DOHH2 (cell line): ENCODE measurements around the gene CENPM.

Experiments used
- H3F3A ChIP-seq: fragments of 200-600 bp; sonication (generic), shearing (Covaris generic); 2 replicates; pipeline ENCODE4 v1.6.0; 2016; ENCODE audit warnings: antibody characterized with exemption, mild to moderate bottlenecking; ENCODE audit not compliant: control insufficient read depth, insufficient read depth
- H3K27ac ChIP-seq: fragments of 200-600 bp; sonication (generic); 2 replicates; pipeline ENCODE4 v1.5.1; 2014; ENCODE audit warnings: low read depth, mild to moderate bottlenecking, low read length, moderate library complexity
- H3K27me3 ChIP-seq: fragments of 200-600 bp; sonication (generic); 2 replicates; pipeline ENCODE4 v1.6.1; 2014; ENCODE audit warnings: mild to moderate bottlenecking, low read length, mixed read lengths; ENCODE audit not compliant: control insufficient read depth
- H3K36me3 ChIP-seq: fragments of 200-600 bp; sonication (generic); 2 replicates; pipeline ENCODE4 v1.6.1; 2014; ENCODE audit warnings: mild to moderate bottlenecking, low read length, moderate library complexity, mixed read lengths; ENCODE audit not compliant: control insufficient read depth
- H3K4me1 ChIP-seq: fragments of 200-600 bp; sonication (generic); 2 replicates; pipeline ENCODE4 v1.6.1; 2014; ENCODE audit warnings: mild to moderate bottlenecking, low read length, mixed read lengths; ENCODE audit not compliant: control insufficient read depth
- H3K4me2 ChIP-seq: fragments of 200-600 bp; sonication (generic); 2 replicates; pipeline ENCODE4 v1.6.0; 2014; ENCODE audit warnings: mild to moderate bottlenecking, low read length, moderate library complexity
- H3K4me3 ChIP-seq: fragments of 200-600 bp; sonication (generic); 2 replicates; pipeline ENCODE4 v1.5.1; 2014; ENCODE audit warnings: mild to moderate bottlenecking, low read length, mixed read lengths
- H3K79me2 ChIP-seq: fragments of 200-600 bp; sonication (generic); 2 replicates; pipeline ENCODE4 v1.6.1; 2014; ENCODE audit warnings: mild to moderate bottlenecking, low read length, mixed read lengths; ENCODE audit not compliant: control insufficient read depth
- H3K9me2 ChIP-seq: fragments of 200-600 bp; sonication (generic); replicated peaks from 2 replicates; pipeline ENCODE4 v1.6.1; 2014; ENCODE audit warnings: mild to moderate bottlenecking, low read length, mixed read lengths; ENCODE audit not compliant: control insufficient read depth
- H3K9me3 ChIP-seq: fragments of 200-600 bp; sonication (generic); 2 replicates; pipeline ENCODE4 v1.6.1; 2014; ENCODE audit warnings: antibody characterized with exemption, low read length, mixed read lengths; ENCODE audit not compliant: control insufficient read depth, insufficient read depth
- H4K20me1 ChIP-seq: fragments of 200-600 bp; sonication (generic); 2 replicates; pipeline ENCODE4 v1.6.0; 2014; ENCODE audit warnings: low read depth, mild to moderate bottlenecking, antibody characterized with exemption, low read length, moderate library complexity; ENCODE audit not compliant: control insufficient read depth, insufficient read depth
- CTCF ChIP-seq: fragments of 200-600 bp; sonication (generic); IDR thresholded peaks from one replicate; pipeline ENCODE4 v1.5.1; 2014; ENCODE audit warnings: antibody characterized with exemption, mild to moderate bottlenecking, low read depth, low read length; ENCODE audit not compliant: poor library complexity, severe bottlenecking
- EZH2phosphoT487 ChIP-seq: fragments of 200-600 bp; sonication (generic); IDR thresholded peaks from 2 replicates; pipeline ENCODE4 v1.6.1; 2017; ENCODE audit warnings: borderline replicate concordance, mild to moderate bottlenecking, antibody characterized with exemption, low read length, moderate library complexity, mixed read lengths

The CENPM gene

GRCh38 chr22:41914611-41915034 lies 32.3 kb downstream of the CENPM start:
- Histone ChIP-seq H3F3A (peaks cover 7% of the 10 kb centered on the region), H3K9me3 (no peaks in the 10 kb centered on the region), H3K36me3 (no peaks in the 10 kb centered on the region), H3K4me1 (peaks cover 71% of the 10 kb centered on the region), H3K27me3 (peaks cover 80% of the 10 kb centered on the region), H4K20me1 (peaks cover 3% of the 10 kb centered on the region; the same call in 1 of the 2 replicates), H3K4me3 (peak overlapping the region; percentile 52), H3K9me2 (no peaks in the 10 kb centered on the region), H3K4me2 (peak overlapping the region; percentile 67), H3K27ac (no peak overlapping the region), H3K79me2 (no peaks in the 10 kb centered on the region)
- 0 out of 2 replicates have a peak, but pooled peaks have one; percentile 74 for TF ChIP-seq EZH2phosphoT487
- TF ChIP-seq CTCF, result no peak

GRCh38 chr22:41913842-41914534 lies 33.0 kb downstream of the CENPM start:
- TF ChIP-seq EZH2phosphoT487 (peak; percentile 99), CTCF (no peak)
- no peaks in the 10 kb centered on the region for H3K9me3 ChIP-seq
- no peak overlapping the region for H3K27ac ChIP-seq
- no peak overlapping the region for H3K4me3 ChIP-seq
- peaks cover 69% of the 10 kb centered on the region for H3K4me1 ChIP-seq
- H3K9me2 ChIP-seq, result no peaks in the 10 kb centered on the region
- no peaks in the 10 kb centered on the region for H3K79me2 ChIP-seq
- peaks cover 3% of the 10 kb centered on the region; the same call in 1 of the 2 replicates for H4K20me1 ChIP-seq
- peaks cover 87% of the 10 kb centered on the region for H3K27me3 ChIP-seq
- H3K4me2 ChIP-seq, result no peak overlapping the region
- H3K36me3 ChIP-seq, result no peaks in the 10 kb centered on the region
- peaks cover 3% of the 10 kb centered on the region for H3F3A ChIP-seq

- peaks cover 61% of the 10 kb centered on the region for H3K4me1 ChIP-seq
- peaks cover 89% of the 10 kb centered on the region for H3K27me3 ChIP-seq
- no peaks in the 10 kb centered on the region for H3K9me3 ChIP-seq
- no peaks in the 10 kb centered on the region for H3K36me3 ChIP-seq
- no peak overlapping the region for H3K27ac ChIP-seq
- H3K4me2 ChIP-seq, result no peak overlapping the region
- H3F3A ChIP-seq, result peaks cover 3% of the 10 kb centered on the region
- H4K20me1 ChIP-seq, result peaks cover 3% of the 10 kb centered on the region; the same call in 1 of the 2 replicates
- H3K9me2 ChIP-seq, result no peaks in the 10 kb centered on the region
- H3K4me3 ChIP-seq, result no peak overlapping the region
- TF ChIP-seq EZH2phosphoT487 (no peak), CTCF (no peak)
- H3K79me2 ChIP-seq, result no peaks in the 10 kb centered on the region
These were observed 33.8 kb downstream of the CENPM start for GRCh38 chr22:41913040-41913719.
